ENCODE data around the gene OR4D11.
"Not testable (repeated sequence)": the region's sequence is repeated elsewhere in the genome, so short reads cannot be mapped to it uniquely, and the experiment has no call there.

OR4D11 gene

DNA sequence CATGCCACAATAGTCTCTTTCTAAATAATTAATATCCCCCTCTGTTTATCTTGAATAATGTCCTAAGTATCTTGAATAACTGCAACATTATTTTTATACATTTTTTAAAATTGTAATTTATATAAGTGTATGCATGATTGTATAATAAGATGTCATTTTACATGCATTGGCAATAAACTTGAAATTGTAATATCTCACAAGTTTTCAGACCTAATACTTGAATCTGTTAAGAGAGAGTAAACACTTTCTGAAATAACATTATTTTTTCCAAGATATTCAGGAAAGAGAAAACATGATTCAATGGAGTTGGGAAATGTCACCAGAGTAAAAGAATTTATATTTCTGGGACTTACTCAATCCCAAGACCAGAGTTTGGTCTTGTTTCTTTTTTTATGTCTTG, at the start of gene OR4D11:
TSS of gene OR4D11 (plus strand) at position 301 of the 400 bp plus-strand sequence. CDS start at position 301, 0 bp downstream.
- no peak for DNase-seq

DNA sequence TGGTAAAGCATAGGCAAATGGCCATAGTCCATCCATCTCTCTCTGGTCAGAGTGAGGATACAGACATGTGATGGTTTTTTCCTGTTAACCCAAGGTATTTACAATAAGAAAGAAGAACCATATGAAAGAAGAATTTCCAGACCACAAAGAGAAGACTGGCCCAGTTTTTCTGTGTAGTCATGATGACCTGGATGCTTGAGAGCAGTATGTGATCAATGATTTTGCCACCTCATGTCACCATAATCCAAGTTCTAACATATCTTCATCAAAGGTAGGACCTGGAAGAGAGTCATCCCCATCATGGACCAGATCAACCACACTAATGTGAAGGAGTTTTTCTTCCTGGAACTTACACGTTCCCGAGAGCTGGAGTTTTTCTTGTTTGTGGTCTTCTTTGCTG, 46.7 kb upstream of the OR4D11 start, which contains the start of gene OR4D6:
TSS of gene OR4D6 (plus strand) at position 301 of the 400 bp plus-strand sequence. CDS start at position 301, 0 bp downstream.
- no peak for DNase-seq

DNA sequence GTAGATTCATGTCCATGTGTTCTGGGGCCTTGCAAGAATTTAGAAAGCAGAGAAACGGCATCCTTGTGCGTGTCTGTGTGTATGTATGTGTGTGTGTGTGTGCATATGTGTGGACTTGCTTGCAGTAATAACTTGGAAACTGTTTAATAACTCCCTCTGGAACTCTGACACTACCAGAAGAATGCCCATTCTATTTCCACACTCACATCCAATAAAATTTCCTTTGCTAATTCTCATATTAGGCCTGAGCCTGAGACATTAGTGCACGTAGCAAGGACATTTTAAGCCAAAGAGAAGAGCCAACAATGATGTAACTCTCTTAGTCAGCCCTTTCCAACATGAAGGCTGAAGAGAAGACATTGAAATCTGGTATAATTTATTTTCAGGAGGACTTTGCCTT, 43.5 kb upstream of the OR4D11 start:
- DNase-seq = no peak

DNA sequence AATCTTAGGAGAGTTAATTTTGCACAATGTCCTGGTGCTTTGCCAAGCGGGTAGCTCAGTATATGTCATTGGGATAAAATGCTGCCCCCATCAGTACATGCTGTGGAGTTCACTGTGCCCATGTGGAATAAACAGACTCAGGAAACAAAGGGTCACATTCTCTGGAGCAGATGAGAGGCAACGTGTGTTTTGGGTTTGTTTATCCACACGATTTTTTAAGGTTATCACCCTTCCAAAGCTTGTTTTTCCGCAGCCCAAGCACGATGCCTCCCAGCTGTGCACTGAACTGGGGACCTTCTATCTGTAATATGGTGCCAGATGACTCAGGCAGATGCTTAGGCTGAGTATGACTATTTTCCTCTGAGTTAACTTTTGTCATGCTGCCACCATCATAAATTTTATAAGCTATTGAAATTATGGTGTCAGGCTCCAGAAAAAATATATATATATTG, 40.2 kb upstream of the OR4D11 start:
- DNase-seq = no peak

DNA sequence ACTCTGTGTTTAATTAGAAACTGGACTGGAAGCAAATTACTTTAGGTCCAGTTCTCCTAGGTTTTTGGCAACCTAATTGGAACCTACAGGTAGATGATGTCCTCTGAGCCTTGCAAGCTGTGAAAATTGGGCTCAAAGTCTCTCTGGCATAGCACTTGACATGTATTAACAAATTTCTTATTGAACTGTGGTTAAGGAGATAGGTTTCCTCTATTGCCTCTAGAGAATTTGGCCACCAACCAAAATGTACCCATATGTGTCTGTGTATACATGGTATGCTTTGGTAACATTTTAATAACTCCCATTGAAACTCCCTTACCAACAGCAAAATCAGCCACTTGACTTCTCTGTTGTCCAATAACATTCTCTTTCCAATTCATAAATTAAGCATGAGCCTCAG, 30.4 kb upstream of the OR4D11 start, which contains the start of gene OR4D10:
TSS of gene OR4D10 (plus strand) at position 301 of the 400 bp plus-strand sequence. CDS start 4,115 bp downstream, outside the sequence.
- DNase-seq = no peak

DNA sequence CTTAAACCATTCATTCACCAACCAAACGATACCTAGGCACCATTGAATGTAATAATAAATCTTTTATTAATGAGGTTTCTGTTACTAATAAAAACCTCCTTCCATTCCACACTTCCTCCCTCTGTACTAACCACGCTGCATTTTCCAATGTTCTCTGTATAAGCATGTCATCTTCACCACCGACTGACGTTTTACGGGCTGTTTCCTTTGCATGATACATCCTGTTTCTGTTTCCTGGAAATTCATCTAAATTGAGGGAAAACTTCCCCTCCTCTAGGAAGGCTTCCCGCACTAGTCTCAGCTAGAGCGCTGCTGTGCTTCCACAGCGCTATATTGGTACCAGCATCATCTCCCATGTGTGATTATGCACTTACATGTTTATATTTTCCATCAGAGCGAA, 28.2 kb upstream of the OR4D11 start:
- no peak for DNase-seq

DNA sequence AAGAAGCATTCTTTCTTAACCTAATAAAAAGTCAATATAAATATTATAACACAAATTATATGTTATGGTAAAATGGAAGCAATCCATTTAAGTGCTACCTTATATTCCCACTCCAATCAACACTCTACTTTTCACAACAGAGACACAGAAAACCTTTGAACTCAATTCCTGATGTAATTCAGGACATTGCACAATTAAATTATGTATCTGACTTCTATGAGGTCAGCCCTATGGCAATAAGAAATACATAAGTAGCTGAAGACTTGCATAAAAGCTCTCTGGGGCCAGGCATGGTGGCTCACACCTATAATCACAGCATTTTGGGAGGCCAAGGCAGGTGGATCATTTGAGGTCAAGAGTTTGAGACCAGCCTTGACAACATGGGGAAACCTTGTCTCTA, 23.5 kb upstream of the OR4D11 start:
- DNase-seq = no peak

DNA sequence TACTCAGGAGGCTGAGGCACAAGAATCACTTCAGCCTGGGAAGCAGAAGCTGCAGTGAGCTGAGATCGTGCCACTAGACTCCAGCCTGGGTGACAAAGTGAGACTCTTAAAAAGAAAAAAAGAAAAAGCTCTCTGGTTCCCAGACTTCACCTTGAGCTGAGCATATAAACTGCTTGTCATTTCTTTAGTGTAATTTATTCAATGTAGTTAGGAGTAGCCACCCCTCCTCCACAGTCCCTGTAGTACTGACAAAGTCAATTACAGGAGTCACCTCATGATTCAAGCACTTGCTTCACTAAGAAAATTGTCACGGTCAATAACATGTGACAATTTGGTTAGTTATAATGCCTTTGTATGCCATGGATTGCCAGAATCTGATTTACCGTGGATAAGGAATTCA, 23.0 kb upstream of the OR4D11 start:
- no peak for DNase-seq

DNA sequence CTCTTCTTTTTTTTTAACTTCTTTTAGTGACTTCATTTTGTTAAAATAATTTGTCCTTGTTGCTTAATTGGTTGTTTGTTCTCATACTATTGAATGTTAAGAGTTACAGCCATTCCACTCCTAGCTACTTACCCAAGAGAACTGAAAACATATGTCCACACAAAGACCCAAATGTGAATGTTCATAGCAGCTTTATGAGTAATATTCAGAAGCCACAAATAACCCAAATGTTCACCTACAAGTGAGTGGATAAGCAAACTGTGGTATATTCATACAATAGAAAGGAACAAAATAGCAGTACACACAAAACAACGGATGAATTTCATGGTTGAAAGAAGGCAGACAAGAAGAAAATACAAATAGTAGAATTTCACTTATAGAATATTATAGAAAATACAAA, 1.4 kb upstream of the OR4D11 start:
- no peak for DNase-seq

DNA sequence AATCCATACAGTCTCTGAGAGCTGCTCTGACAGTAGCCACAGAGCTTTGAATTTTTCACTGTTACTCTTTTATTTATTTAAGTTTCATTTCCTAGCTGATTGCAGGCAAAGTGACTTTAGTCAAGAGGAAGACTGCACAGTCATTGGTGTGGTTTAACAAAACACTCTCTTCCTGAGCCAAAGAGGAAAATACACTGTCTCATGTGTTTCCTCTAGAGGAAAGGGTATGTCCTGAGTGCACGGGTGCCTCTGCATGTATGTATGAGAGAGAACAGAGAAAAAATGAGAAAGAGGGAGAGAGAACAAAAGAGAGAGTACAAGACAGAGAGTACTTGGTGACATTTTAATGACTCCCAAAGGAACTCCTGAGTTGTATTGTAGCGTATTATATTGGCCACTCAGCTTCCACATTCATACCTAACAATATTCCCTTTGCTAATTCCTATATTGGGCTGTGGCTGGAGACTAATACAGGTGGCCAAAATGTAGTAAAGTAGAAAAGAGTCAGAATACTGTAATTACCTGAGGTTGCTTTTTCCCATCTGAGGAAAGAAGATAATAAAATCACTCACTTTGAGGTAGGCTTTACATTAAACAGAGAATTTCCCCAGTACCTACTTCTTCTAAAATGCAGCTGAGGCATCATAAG, 7.7 kb downstream of the OR4D11 start, which contains the start of gene OR4D9:
TSS of gene OR4D9 (plus strand) at position 599 of the 649 bp plus-strand sequence. CDS start 3,374 bp downstream, outside the sequence.
- no peak for DNase-seq

DNA sequence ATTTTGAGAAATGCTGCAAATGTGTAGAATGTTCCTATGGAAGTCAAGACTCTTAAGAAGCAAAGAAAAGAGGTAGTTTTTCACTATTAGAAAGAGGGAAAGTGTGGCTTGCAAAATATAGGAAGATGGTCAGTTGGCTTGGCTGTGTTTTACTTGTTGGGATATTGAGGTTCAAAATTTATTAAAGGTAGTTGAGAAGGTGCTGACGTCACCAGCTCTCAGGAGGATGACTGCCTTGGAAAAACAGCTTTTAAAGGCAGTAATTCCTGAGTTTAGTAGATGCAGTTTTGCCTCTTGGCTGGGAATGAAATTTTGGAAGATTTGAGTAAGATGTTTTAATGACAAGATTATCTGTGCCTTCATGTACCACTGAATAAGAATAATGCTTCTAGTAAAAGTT, 8.3 kb downstream of the OR4D11 start:
- no peak for DNase-seq

DNA sequence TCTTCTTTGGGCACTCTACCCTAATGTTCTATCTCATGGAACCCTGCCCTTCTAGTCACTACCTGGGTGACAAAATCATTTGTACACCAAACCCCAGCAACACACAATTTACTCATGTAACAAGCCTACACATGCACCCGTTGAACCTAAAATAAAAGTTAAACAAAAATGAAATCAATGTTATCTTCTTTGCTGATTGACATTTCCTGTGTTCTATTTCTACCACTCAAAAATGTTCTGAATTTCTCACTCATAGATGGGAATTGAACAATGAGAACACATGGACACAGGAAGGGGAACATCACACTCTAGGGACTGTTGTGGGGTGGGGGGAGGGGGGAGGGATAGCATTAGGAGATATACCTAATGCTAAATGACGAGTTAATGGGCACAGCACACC, 16.8 kb downstream of the OR4D11 start:
- not testable (repeated sequence) for DNase-seq

DNA sequence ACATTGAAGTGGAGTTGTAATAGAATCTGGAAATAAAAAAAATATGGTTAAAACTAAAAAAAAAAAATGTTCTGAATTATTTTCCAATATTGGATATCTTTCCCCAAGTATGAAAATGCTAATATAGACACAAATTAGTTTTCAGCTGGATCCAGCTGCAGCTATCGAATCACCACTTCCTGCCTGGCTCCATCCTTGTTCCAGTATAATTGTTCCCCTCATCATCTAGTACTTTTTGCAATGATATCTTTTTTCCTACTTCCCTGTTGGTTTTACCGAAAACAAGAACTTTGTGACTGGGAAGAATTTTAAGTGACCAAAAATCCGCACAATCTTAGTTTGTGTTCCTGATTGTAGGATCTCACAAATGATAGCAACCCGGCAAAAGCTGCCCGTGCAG, 17.4 kb downstream of the OR4D11 start:
- no peak for DNase-seq

DNA sequence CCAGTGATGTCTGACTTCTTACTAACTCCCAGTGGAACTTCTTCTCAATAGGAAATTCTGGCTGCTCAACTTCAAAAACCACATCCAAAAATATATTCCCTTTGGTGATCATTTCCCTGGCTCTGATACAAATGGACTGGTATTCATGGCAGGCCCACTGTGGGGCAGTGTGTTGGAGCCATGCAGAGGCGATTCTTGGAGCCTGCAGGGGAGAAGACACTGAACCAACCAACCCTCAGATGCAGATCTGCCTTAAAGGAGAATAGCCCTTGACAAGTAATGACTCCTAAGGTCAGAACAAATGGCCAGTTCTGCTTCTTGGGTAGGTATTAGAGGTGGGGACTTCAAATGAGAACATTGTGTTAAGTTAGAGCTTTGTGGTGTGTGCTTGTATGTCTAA, 20.2 kb downstream of the OR4D11 start:
- no peak for DNase-seq

DNA sequence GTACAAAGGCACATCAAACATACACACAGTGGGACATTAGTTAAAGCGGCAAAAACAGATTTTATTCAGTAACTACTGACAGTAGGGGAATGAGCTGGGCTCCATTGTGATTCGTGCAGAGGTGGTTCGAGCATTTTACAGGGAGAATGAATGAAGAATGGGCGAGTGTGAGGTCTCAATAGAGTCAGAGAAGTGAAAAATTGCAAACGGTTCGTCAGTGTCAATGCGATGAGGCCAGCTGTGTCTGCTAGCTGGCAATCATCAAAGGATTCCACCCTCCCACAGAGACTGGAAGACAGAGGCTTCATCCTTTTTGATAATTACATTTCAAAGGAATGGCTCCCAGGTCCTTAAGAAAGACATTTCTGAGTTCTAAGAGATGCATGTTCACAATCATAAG, 25.3 kb downstream of the OR4D11 start:
- DNase-seq = no peak

DNA sequence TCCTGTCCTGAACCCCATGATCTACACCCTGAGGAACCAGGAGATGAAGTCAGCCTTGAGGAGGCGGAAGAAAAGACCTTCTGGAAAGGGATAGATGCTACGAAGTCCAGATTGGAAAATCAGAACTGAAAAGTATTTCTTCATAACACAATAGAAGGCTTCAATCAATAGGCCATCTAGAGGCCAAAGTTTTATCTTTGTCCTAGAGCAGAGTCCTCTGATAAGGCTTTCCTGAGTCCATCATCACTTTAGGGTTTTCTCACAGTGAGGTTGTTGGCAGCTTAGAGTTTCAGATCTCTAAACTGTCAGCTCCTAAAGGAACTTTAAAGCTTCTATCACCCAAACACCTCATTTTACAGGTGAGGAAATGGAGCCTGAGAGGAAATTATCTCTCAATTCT, 29.2 kb downstream of the OR4D11 start:
- DNase-seq = no peak

DNA sequence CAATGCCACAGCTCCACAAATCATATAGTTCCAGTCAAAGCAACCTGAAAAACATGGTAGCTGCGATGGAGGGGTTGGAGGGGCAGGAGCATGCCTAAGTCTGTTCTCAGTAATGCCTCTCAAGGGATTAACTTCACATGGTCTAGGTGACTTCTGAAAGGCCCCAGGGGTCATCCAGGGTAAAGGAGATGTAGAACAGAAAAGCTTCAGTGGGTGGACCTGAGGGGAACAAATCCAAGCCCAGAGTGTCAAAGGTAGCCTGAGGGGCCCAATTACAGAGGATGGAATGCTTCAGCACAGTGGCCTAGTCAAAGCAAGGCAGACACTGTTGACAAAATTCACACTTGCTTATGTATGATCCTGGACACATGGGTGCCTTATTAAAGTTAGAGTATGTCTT, 31.3 kb downstream of the OR4D11 start:
- no peak for DNase-seq

DNA sequence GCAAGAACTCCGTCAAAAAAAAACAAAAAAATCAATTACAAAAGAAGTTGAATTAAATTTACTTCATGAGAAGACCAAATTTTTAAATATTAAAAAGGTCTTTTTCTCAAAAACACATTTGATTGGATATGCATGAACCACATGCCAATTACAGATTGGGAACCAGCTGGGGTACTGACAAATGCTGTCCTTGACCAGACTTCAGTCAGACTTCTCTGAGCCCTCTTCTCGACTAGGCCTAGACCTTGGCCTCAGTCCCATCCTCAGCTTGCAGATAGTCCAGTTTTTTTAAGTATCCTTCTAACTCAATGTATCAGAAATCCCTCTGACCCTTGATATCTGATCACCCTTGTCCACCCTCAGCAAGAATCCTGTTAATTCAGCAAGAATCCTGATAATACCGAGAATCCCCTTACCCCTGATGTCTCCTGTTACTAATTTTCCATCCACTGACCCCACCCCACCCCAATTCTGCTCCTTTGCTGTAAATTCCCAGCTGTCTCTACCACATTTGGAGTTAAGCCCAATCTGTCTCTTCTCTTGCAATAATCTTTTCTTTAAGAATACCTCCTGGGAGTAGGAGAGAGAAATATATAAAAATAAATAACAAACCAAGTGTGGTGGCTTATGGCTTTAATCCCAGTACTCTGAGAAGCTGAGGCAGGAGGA, 38.9 kb downstream of the OR4D11 start:
- no peak for DNase-seq

DNA sequence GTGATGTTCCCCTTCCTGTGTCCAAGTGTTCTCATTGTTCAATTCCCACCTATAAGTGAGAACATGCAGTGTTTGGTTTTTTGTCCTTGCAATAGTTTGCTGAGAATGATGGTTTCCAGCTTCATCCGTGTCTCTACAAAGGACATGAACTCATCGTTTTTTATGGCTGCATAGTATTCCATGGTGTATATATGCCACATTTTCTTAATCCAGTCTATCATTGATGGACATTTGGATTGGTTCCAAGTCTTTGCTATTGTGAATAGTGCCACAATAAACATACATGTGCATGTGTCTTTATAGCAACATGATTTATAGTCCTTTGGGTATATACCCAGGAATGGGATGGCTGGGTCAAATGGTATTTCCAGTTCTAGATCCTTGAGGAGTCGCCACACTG, 40.3 kb downstream of the OR4D11 start:
- not testable (repeated sequence) for DNase-seq

DNA sequence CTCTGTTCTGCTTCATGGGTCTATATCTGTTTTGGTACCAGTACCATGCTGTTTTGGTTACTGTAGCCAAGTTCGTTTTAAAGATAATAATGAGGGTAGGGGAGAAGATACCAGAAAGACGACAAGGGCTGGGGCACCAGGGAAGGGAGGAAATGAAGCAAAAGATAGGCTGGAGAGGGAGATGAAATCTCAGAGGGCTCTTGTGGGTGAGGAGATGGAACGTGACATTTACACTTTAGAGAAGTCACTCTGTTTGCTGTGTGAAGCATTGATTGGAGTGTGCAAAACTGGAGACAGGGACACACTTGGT, 41.4 kb downstream of the OR4D11 start:
- DNase-seq = no peak

DNA sequence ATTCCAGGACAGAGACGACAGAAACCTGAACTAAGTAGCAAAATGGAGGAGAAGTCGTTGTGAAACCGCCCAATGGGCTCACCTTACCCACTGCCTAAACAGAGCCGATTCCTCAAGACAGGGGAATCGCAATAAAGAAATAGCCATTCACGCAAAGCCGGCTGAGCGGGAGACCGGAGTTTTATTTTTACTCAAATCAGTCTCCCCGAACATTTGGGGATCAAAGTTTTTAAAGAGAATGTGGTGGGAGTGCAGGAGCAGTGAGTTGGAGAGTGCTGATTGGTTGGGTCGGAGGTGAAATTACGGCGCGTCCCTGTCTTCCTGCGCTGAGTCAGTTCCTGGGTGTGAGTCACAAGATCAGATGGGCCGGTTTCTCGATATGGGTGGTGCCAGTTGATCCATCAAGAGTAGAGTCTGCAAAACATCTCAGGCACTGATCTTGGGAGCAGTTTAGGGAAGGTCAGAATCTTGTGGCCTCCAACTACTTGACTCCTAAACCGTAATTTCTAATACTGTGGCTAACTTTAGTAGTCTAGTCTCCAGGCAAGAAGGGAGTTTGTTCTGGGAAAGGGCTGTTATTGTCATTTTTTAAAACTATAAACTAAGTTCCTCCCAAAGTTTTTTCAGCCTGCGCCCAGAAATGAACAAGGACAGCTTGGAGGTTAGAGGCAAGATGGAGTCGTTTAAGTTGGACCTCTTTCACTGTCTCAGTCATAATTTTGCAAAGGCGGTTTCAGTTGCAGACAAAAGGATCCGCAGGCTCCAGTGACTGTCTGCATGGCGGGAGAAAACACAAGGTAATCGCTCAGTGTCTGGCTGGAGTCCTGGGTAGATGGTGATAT, 42.0 kb downstream of the OR4D11 start:
- DNase-seq = no peak

DNA sequence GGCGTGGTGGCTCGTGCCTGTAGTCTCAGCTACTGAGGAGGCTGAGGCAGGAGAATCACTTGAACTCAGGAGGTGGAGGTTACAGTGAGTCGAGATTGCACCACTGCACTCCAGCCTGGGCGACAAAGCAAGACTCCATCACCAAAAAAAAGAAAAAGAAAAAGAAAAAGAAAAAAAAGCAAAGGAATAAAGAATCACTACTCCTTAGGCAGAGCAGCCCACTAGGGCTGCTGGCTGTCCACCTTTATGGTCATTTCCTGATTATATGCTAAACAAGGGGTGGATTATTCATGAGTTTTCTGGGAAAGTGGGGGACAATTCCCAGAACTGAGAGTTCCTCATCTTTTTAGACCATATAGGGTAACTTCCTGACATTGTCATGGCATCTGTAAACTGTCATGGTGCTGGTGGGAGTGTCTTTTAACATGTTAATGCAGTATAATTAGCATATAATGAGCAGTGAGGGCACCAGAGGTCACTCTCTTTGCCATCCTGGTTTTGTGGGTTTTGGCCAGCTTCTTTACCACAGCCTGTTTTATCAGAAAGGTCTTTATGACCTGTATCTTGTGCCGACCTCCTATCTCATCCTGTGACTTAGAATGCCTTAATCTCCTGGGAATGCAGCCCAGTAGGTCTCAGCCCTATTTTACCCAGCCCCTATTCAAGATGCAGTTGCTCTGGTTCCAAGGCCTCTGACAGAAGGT, 44.4 kb downstream of the OR4D11 start:
- not testable (repeated sequence) for DNase-seq

DNA sequence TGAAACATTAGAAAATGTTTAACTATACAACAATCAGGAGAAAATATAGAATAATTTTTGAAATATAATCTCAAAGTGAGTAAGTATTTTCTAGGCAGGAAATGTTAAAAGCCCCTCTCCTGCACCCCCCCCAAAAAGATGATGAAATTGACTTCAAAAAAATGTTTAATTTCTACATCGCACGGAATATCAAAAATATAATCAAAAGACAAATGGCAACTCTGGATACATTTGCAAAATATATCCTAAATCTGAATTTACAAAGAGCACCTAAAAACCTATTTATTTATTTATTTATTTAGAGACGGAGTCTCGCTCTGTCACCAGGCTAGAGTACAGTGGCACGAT, 44.9 kb downstream of the OR4D11 start:
- DNase-seq = no peak
